ACC112 (cell line): ENCODE results near the gene CCSER1.
"Not testable (repeated sequence)": the region's sequence is repeated elsewhere in the genome, so short reads cannot be mapped to it uniquely, and the experiment has no call there.

Experiments
- H2AFZ ChIP-seq: fragments of 200-600 bp; sonication (generic); one replicate; pipeline ENCODE4 v1.6.0; 2017; ENCODE audit warnings: antibody characterized with exemption, low read length; ENCODE audit not compliant: unreplicated experiment
- H3K27ac ChIP-seq: fragments of 200-600 bp; sonication (generic); 2 replicates; pipeline ENCODE4 v1.5.1; 2014; ENCODE audit warnings: low read depth, mild to moderate bottlenecking, antibody characterized with exemption, low read length, moderate library complexity
- H3K27me3 ChIP-seq: fragments of 200-600 bp; sonication (generic); 2 replicates; pipeline ENCODE4 v1.6.1; 2014; ENCODE audit warnings: mild to moderate bottlenecking, antibody characterized with exemption, low read length, moderate library complexity, mixed read lengths; ENCODE audit not compliant: insufficient read depth
- H3K36me3 ChIP-seq: fragments of 200-600 bp; sonication (generic); 2 replicates; pipeline ENCODE4 v1.6.1; 2016; ENCODE audit warnings: mild to moderate bottlenecking, antibody characterized with exemption, low read length, moderate library complexity, mixed read lengths; ENCODE audit not compliant: insufficient read depth
- H3K4me1 ChIP-seq: fragments of 200-600 bp; sonication (generic); one replicate; pipeline ENCODE4 v1.6.1; 2016; ENCODE audit warnings: low read length, mixed read lengths; ENCODE audit not compliant: insufficient read depth, unreplicated experiment, control insufficient read depth
- H3K4me3 ChIP-seq: fragments of 200-600 bp; sonication (generic); 2 replicates; pipeline ENCODE4 v1.5.1; 2014; ENCODE audit warnings: mild to moderate bottlenecking, low read depth, low read length
- H3K79me2 ChIP-seq: fragments of 200-600 bp; sonication (generic); one replicate; pipeline ENCODE4 v1.6.0; 2016; ENCODE audit warnings: low read length; ENCODE audit not compliant: control insufficient read depth, unreplicated experiment, insufficient read depth

The CCSER1 gene

DNA sequence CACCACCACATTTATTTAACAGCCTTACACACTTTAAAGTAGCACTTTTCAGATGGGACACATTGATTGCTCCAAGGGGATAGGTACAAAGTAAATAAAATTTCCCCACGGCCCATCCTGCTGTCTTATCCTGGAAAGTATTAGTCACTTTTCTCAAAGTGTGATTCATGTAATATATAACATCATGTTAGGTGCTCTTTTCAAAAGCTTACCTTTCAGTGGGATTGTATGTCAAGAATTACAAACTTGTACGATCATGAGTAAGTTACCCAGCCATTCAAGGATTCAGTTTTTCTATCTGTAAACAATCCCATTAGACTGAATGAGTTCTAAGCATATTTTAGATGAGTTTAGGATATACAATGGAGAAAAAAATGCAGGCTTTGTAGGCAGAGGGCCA, 1300.0 kb downstream of the CCSER1 start:
- no peak overlapping the region for H3K27ac ChIP-seq
- H3K4me1 ChIP-seq = no peaks in the 10 kb centered on the region
- H3K79me2 ChIP-seq = no peaks in the 10 kb centered on the region
- no peaks in the 10 kb centered on the region for H3K36me3 ChIP-seq
- no peaks in the 10 kb centered on the region for H3K27me3 ChIP-seq
- H2AFZ ChIP-seq = no peak overlapping the region
- no peak overlapping the region for H3K4me3 ChIP-seq

- Histone ChIP-seq H3K36me3 (no peaks in the 10 kb centered on the region), H3K27ac (no peak overlapping the region), H3K27me3 (no peaks in the 10 kb centered on the region), H3K4me3 (no peak overlapping the region), H2AFZ (no peak overlapping the region), H3K4me1 (no peaks in the 10 kb centered on the region), H3K79me2 (no peaks in the 10 kb centered on the region)
Observed at GRCh38 chr4:91434631-91435030, 1307.4 kb downstream of the CCSER1 start.

- Histone ChIP-seq H3K4me1 (no peaks in the 10 kb centered on the region), H3K36me3 (no peaks in the 10 kb centered on the region), H3K27me3 (no peaks in the 10 kb centered on the region), H2AFZ (no peak overlapping the region), H3K79me2 (no peaks in the 10 kb centered on the region), H3K4me3 (no peak overlapping the region), H3K27ac (no peak overlapping the region)
Observed at GRCh38 chr4:91436556-91436955, 1309.4 kb downstream of the CCSER1 start.

GRCh38 chr4:91447168-91447567, 1320.0 kb downstream of the CCSER1 start:
- Histone ChIP-seq H3K27ac (no peak overlapping the region), H3K36me3 (no peaks in the 10 kb centered on the region), H3K27me3 (no peaks in the 10 kb centered on the region), H3K79me2 (no peaks in the 10 kb centered on the region), H2AFZ (no peak overlapping the region), H3K4me1 (no peaks in the 10 kb centered on the region), H3K4me3 (no peak overlapping the region)

DNA sequence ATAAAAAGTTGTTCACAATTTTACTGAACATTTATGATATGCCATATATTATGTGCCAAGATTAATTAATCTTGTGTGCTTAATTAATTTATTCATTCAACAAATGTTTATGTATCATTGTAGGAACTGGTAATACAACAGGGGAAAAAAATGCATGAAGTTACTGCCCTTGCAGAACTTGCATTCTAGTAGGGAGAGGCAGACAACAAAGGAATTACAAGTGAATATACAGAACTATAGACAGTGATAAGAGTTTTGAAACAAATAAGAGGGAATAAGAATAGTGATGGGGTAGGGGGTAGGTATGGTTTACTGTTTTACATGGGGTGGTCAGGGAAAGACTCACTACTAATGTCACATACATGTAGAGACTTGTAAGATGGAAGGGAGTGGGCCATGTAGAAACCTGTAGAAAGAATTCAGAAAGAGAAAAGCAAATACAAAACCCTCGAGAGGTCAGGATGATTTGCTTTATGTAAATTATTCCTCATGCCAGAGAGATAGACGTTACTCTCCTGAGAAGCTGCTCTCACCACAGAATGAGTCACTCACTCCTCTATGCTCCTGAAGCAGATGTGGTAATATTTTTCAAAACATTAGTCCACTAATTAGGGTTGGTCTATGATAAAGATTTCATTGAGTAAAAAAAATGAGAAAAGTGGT, 1321.6 kb downstream of the CCSER1 start:
- H3K27me3 ChIP-seq = no peaks in the 10 kb centered on the region
- no peaks in the 10 kb centered on the region for H3K79me2 ChIP-seq
- H2AFZ ChIP-seq = no peak overlapping the region
- H3K4me3 ChIP-seq = no peak overlapping the region
- H3K27ac ChIP-seq = no peak overlapping the region
- H3K4me1 ChIP-seq = no peaks in the 10 kb centered on the region
- no peaks in the 10 kb centered on the region for H3K36me3 ChIP-seq

DNA sequence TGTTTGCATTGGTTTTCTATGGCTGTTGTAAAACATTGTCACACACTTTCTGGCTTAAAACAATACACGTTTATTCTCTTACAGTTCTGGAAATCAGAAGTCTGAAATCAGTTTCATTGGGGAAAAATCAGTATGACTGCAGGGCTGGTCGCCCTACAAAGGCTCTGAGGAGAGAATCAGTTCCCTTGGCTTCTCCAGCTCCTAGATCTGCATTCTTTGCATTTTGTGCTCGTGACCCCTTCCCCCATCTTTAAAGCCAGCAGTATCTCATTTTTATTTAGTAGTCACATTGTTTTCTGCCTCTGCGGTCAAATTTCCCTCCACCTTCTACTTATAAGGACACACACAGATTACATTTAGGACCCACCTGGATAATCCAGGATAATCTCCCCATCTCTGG, 1326.9 kb downstream of the CCSER1 start:
- Histone ChIP-seq H2AFZ (no peak overlapping the region), H3K4me3 (no peak overlapping the region), H3K4me1 (no peaks in the 10 kb centered on the region), H3K27ac (no peak overlapping the region), H3K79me2 (no peaks in the 10 kb centered on the region), H3K27me3 (no peaks in the 10 kb centered on the region), H3K36me3 (no peaks in the 10 kb centered on the region)

DNA sequence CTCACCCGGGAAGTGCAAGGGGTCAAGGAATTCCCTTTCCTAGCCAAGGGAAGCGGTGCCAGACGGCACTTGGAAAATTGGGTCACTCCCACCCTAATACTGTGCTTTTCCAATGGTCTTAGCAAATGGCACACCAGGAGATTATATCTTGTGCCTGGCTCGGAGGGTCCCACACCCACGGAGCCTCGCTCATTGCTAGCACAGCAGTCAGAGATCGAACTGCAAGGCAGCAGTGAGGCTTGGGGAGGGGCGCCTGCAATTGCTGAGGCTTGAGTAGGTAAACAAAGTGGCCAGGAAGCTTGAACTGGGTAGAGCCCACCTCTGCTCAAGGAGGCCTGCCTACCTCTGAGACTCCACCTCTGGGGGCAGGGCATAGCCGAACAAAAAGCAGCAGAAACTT, 1335.4 kb downstream of the CCSER1 start:
- not testable (repeated sequence) for H3K79me2 ChIP-seq, H3K4me1 ChIP-seq, H3K4me3 ChIP-seq, H2AFZ ChIP-seq, H3K36me3 ChIP-seq, H3K27me3 ChIP-seq, H3K27ac ChIP-seq

GRCh38 chr4:91470671-91471070, 1343.5 kb downstream of the CCSER1 start:
- Histone ChIP-seq H3K27ac (no peak overlapping the region), H2AFZ (no peak overlapping the region), H3K4me3 (no peak overlapping the region), H3K27me3 (no peaks in the 10 kb centered on the region), H3K4me1 (no peaks in the 10 kb centered on the region), H3K36me3 (no peaks in the 10 kb centered on the region), H3K79me2 (no peaks in the 10 kb centered on the region)

GRCh38 chr4:91471280-91471679, 1344.1 kb downstream of the CCSER1 start:
- no peaks in the 10 kb centered on the region for H3K79me2 ChIP-seq

DNA sequence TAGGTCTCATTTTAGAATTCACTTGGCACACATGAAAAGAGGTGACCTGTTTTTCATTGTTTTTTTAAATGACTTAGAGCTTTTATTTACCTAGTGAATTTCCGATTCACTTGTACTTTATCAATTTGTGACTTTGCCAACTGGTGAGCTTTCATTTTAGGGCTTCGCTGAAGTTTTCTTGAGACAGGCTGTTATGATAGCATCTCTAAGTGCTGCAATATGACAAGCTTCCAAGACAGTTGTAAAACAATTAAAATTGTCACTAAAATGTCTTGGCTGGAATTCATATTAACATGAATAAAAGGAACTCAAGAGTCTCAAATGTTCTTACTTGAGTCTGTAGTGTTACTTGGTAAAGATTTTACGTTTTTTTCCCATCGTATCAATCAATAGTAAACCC, 1344.9 kb downstream of the CCSER1 start:
- Histone ChIP-seq H3K4me3 (no peak overlapping the region), H3K36me3 (no peaks in the 10 kb centered on the region), H3K27me3 (no peaks in the 10 kb centered on the region), H3K79me2 (no peaks in the 10 kb centered on the region), H3K27ac (no peak overlapping the region), H2AFZ (no peak overlapping the region), H3K4me1 (no peaks in the 10 kb centered on the region)

More at GRCh38 chr4:91471280-91471679, 1344.1 kb downstream of the CCSER1 start:
- Histone ChIP-seq H3K36me3 (no peaks in the 10 kb centered on the region), H2AFZ (no peak overlapping the region), H3K27me3 (no peaks in the 10 kb centered on the region), H3K4me1 (no peaks in the 10 kb centered on the region), H3K4me3 (no peak overlapping the region), H3K27ac (no peak overlapping the region)

DNA sequence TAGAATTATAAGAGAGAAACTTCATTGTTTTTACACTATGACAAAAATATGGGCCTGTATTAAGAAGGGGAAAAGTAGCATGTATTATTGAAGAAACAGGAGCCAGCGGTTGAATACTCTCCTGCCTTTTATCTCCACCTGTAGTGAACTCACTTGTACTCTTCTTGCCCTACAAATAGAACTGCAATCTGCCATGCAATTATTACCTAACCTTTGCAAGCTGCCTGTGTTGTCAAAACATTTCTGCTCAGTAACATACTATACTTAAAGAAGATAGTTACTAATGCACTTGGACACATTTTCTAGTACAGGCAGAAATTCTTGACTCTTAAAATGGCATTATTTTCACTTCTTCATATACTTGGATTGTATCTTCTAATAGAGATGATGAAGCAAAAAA, 1358.2 kb downstream of the CCSER1 start:
- H3K79me2 ChIP-seq = no peaks in the 10 kb centered on the region

More for the DNA sequence above, 1358.2 kb downstream of the CCSER1 start:
- Histone ChIP-seq H3K27ac (no peak overlapping the region), H3K36me3 (no peaks in the 10 kb centered on the region), H3K27me3 (no peaks in the 10 kb centered on the region), H2AFZ (no peak overlapping the region), H3K4me1 (no peaks in the 10 kb centered on the region), H3K4me3 (no peak overlapping the region)
